ENCODE data around the gene CDH23. TPM values are rescaled to one million over a fixed set of nuclear protein-coding genes. Genes with fewer than 3 reads are reported as not detected.

The CDH23 gene
- total and polyA plus RNA-seq, 10 donors, result 2.0 to 19.9 (median 11.0) TPM

DNA sequence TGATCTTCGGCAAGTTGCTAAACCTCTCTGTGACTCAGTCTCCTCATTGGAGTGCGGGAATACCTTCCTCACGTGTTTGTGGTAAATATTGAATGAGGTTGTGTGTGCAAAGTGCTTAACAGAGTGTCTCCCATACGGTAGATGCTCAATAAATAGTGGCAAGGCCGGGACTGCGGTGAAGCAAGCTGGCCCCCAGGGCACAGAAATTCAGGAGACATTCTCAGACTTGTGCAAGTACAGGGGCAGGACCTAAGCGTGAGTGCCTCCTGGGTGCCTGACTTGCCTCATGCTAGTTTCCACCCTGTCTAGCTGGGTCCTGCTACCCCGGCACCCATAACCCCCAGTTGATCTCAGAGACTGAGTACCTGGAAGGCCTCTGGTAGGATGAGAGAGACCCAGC is 97.8 kb downstream of the CDH23 start:
- Histone ChIP-seq H3K4me3 (no peak overlapping the region), H3K27me3 (replicated peaks in 1 of 7) (no peaks in the 10 kb centered on the region), H3K36me3 (no peaks in the 10 kb centered on the region), H3K27ac (no peak overlapping the region), H3K9me3 (peaks cover 0 to 6% (median 2%) of the 10 kb centered on the region in 8 donors), H3K4me1 (peaks cover 0 to 10% (median 6%) of the 10 kb centered on the region in 6 donors)
- no peak for TF ChIP-seq POLR2A (IDR thresholded peaks at IDR 0.05)
- TF ChIP-seq, protein P1, sequence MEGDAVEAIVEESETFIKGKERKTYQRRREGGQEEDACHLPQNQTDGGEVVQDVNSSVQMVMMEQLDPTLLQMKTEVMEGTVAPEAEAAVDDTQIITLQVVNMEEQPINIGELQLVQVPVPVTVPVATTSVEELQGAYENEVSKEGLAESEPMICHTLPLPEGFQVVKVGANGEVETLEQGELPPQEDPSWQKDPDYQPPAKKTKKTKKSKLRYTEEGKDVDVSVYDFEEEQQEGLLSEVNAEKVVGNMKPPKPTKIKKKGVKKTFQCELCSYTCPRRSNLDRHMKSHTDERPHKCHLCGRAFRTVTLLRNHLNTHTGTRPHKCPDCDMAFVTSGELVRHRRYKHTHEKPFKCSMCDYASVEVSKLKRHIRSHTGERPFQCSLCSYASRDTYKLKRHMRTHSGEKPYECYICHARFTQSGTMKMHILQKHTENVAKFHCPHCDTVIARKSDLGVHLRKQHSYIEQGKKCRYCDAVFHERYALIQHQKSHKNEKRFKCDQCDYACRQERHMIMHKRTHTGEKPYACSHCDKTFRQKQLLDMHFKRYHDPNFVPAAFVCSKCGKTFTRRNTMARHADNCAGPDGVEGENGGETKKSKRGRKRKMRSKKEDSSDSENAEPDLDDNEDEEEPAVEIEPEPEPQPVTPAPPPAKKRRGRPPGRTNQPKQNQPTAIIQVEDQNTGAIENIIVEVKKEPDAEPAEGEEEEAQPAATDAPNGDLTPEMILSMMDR (IDR thresholded peaks at IDR 0.05 in 8 of 11, conservative IDR thresholded peaks at IDR 0.05 in 3 of 11), result no peak
- no peak for TF ChIP-seq POLR2AphosphoS5 (IDR thresholded peaks at IDR 0.05)
- no peak for DNase-seq
- intact Hi-C loops (cut with DNase I; ENCODE audit: low total_unique reads), result no loop called here
- WGBS, 5 donors, result 89 to 98% (median 95%) methylated on average over 6 to 8 of the region's 8 CpGs

DNA sequence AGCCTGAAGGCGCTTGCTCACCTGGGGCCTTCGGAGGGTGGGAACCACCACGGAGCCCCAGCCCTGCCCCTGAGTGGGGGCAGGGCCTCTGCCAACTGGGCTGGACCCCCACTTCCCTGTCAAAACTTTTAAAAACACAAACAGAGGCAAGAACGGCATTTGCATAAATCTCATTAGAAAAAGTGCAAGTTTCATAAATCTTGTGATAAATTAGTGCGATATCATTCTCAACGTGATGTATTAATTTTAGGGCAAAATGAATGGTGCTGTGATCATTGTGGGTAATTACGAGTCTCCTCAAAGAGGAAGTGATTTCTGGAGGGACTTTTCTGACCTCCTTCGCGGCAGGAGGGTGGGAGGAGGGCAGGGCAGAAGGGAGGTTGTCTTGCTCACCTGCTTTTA is 98.3 kb downstream of the CDH23 start:
- Histone ChIP-seq H3K27me3 (replicated peaks in 1 of 7) (no peaks in the 10 kb centered on the region), H3K36me3 (no peaks in the 10 kb centered on the region), H3K4me3 (no peak overlapping the region), H3K9me3 (peaks cover 0 to 1% (median 0%) of the 10 kb centered on the region in 8 donors), H3K4me1 (peaks cover 0 to 10% (median 6%) of the 10 kb centered on the region in 6 donors), H3K27ac (no peak overlapping the region)
- DNase-seq, result peak; percentile 69
- WGBS, 5 donors, result 41 to 58% (median 45%) methylated on average over 9 of the region's 9 CpGs
- TF ChIP-seq POLR2AphosphoS5 (IDR thresholded peaks at IDR 0.05), result no peak
- TF ChIP-seq, protein P1 (IDR thresholded peaks at IDR 0.05 in 8 of 11, conservative IDR thresholded peaks at IDR 0.05 in 3 of 11), result no peak
- no peak for TF ChIP-seq POLR2A (IDR thresholded peaks at IDR 0.05)
- intact Hi-C loops (cut with DNase I; ENCODE audit: low total_unique reads), result no loop called here

DNA sequence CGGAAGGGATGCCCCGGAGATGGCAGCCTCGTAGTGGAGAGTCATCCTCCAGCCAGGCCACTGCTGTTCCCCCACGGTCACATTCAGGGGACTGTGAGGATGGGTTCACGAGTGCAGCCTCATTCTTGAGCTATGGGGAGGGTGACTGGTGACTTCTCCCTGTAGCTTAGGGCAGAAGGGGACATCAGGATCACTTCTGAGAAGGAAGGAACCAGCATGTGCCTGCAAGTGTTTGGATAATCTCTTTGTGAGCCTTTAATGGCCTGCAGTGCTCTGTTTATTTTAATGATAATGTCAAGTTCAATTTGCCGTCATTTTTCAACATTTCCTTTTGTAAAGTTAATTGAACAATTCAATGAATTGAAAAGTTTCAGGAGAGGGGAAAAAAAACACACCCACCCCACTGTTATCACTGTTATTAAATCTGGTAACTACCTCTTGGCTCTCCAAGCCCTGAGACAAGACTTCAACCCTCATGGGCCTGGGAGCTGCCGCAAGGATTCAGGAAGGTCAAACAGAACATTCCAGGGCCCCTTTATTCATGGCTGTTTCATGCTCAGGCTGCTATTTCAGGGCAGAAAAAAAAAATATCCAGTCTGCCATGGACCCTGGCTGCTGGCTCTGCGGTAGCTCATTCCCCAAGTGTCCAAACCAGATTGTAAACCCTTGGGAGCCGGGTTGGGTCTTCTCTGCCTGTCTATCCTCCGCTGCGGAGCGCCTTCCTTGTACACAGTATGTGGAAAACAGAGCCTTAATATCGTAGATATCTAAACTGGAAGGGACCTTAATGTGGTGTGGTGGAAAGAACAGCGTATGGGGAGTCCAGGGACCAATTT is 100.4 kb downstream of the CDH23 start:
- Histone ChIP-seq H3K4me3 (no peak overlapping the region), H3K27me3 (replicated peaks in 1 of 7) (no peaks in the 10 kb centered on the region), H3K27ac (no peak overlapping the region), H3K36me3 (no peaks in the 10 kb centered on the region), H3K9me3 (no peaks in the 10 kb centered on the region), H3K4me1 (peaks cover 0 to 10% (median 6%) of the 10 kb centered on the region in 6 donors)
- intact Hi-C loops (cut with DNase I; ENCODE audit: low total_unique reads), result no loop called here
- WGBS, 5 donors, result 68 to 88% (median 87%) methylated on average over 10 to 14 of the region's 14 CpGs
- DNase-seq, result peak; percentile 34
- TF ChIP-seq, protein P1 (IDR thresholded peaks at IDR 0.05 in 8 of 11, conservative IDR thresholded peaks at IDR 0.05 in 3 of 11), result no peak
- TF ChIP-seq POLR2AphosphoS5 (IDR thresholded peaks at IDR 0.05) (no peak), POLR2A (IDR thresholded peaks at IDR 0.05) (no peak)

DNA sequence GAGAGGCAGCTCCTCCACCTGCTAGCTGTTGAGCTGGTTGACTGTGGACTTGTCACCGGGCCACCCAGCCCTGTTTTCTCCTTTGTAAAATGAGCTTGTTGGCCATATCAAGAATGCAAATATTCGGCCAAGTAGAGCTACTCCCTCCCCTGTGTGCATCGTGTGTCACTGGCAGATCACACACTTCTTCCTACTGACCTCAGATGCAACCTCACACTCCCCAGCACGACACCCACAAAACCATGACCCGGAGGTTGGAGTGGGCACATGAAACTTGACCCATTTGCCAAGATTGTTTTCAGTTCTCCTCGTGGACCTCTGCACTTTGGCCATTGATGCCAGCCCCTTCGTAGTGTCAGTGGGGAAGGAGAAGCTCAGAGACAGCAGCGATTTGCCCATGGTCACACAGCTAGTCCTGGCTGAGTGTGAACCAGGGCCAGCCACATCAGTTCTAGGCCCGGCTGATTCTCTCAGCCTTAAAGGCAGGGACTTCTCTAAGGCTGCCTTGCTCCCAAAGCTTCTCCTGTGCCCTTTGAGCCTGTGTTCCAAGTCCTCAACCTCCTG is 101.1 kb downstream of the CDH23 start:
- TF ChIP-seq POLR2AphosphoS5 (IDR thresholded peaks at IDR 0.05), result no peak
- TF ChIP-seq, protein P1 (IDR thresholded peaks at IDR 0.05 in 8 of 11, conservative IDR thresholded peaks at IDR 0.05 in 3 of 11), result no peak
- no peak for TF ChIP-seq POLR2A (IDR thresholded peaks at IDR 0.05)
- H3K9me3 ChIP-seq, result no peaks in the 10 kb centered on the region
- WGBS, 5 donors, result 60 to 77% (median 71%) methylated on average over 7 to 9 of the region's 9 CpGs
- no peak overlapping the region for H3K4me3 ChIP-seq
- H3K4me1 ChIP-seq, result peaks cover 0 to 10% (median 6%) of the 10 kb centered on the region in 6 donors
- no peaks in the 10 kb centered on the region for H3K36me3 ChIP-seq
- H3K27me3 ChIP-seq (replicated peaks in 1 of 7), result no peaks in the 10 kb centered on the region
- intact Hi-C loops (cut with DNase I; ENCODE audit: low total_unique reads), result no loop called here
- DNase-seq, result peak; percentile 36
- H3K27ac ChIP-seq, result no peak overlapping the region
